Suprapubic skin (tissue), 4 donors: ENCODE data around the gene ADAP1.

ENCODE experiments used
- CTCF ChIP-seq, 2 donors: fragments of 200-600 bp in 1 of 2; fragments of 450-650 bp in 1 of 2; sonication (generic) in 1 of 2; IDR thresholded peaks; one replicate each; pipeline ENCODE4 v1.5.1; 2016 to 2019; ENCODE audit warnings: antibody characterized with exemption in 2 of 2, mild to moderate bottlenecking in 1 of 2, moderate library complexity in 1 of 2
- EP300 ChIP-seq: sonication (generic); formaldehyde crosslinking; IDR thresholded peaks from one replicate; pipeline ENCODE4 v1.6.1; 2017; ENCODE audit warnings: antibody characterized with exemption
- POLR2A ChIP-seq, 2 donors: fragments of 450-650 bp; IDR thresholded peaks; one replicate each; pipeline ENCODE4 v1.6.1; 2017; ENCODE audit warnings: antibody characterized with exemption in 2 of 2, mild to moderate bottlenecking in 2 of 2, moderate library complexity in 2 of 2
- POLR2AphosphoS5 ChIP-seq, 3 donors: sonication (generic); formaldehyde crosslinking; IDR thresholded peaks; one replicate each; pipeline ENCODE4 v1.6.1; 2017; ENCODE audit warnings: antibody characterized with exemption in 3 of 3

GRCh38 chr7:867001-867405 lies 87.5 kb downstream of the ADAP1 start:
- TF ChIP-seq POLR2AphosphoS5 (IDR thresholded peaks at IDR 0.05) (peak in 2 of 3 donors; percentile 7 to 73), POLR2A (IDR thresholded peaks at IDR 0.05) (no peak), EP300 (peak; percentile 91), CTCF (IDR thresholded peaks at IDR 0.05) (no peak)
